HepG2 (cell line): ENCODE results near the gene CYP27B1. TPM values are rescaled to one million over a fixed set of nuclear protein-coding genes. Genes with fewer than 3 reads are reported as not detected.

ENCODE experiments used
- GTF2F1 ChIP-seq: fragments of 150-350 bp; IDR thresholded peaks from 2 replicates; pipeline ENCODE4 v1.6.1; 2014; ENCODE audit warnings: low read length
- HNF4G ChIP-seq, 2 experiments: sonication (generic) in 1 of 2; formaldehyde crosslinking in 1 of 2; IDR thresholded peaks; 2 replicates each; pipeline versions ENCODE4 v1.4.0 to v1.6.1; 2011 to 2020; ENCODE audit warnings: borderline replicate concordance in 2 of 2, low read depth in 2 of 2, mild to moderate bottlenecking in 2 of 2, low read length in 1 of 2, missing genetic modification reagents in 1 of 2, moderate library complexity in 1 of 2
- HNRNPUL1 ChIP-seq: fragments of 200-400 bp; formaldehyde crosslinking; IDR thresholded peaks from 2 replicates; pipeline ENCODE4 v1.6.1; 2017; ENCODE audit warnings: low read depth, mild to moderate bottlenecking, low read length, moderate library complexity
- IRF2 ChIP-seq: IDR thresholded peaks from 2 replicates; pipeline ENCODE4 v1.6.1; 2018; ENCODE audit warnings: missing genetic modification reagents, missing compliant biosample characterization
- PCBP2 ChIP-seq: fragments of 200-400 bp; formaldehyde crosslinking; optimal IDR thresholded peaks from 2 replicates; pipeline ENCODE3; 2018; ENCODE audit warnings: low read length, low read depth; ENCODE audit not compliant: poor library complexity, severe bottlenecking
- RORA ChIP-seq: sonication (generic); formaldehyde crosslinking; IDR thresholded peaks from 2 replicates; pipeline ENCODE4 v1.5.0; 2020; ENCODE audit warnings: mild to moderate bottlenecking, missing genetic modification reagents, moderate library complexity
- ZNF12 ChIP-seq: sonication (generic); formaldehyde crosslinking; IDR thresholded peaks from 2 replicates; pipeline ENCODE4 v1.5.0; 2020; ENCODE audit warnings: missing genetic modification reagents
- polyA plus RNA-seq, 8 experiments: library from polyadenylated mRNA; depleted of rRNA in 3 of 8; stranded (reverse) in 7 of 8; unstranded in 1 of 8; fragments of >200 nt; fragmentation: Illumina TruSeq in 4 of 8; extraction: Trizol in 4 of 8; gene quantifications; 2 replicates each; pipeline versions ENCODE4 v1.2.1 to v1.2.3, GENCODE V29; 2011 to 2016; ENCODE audit warnings: low read depth in 4 of 8, missing spikeins in 1 of 8, mixed read lengths in 1 of 8; ENCODE audit not compliant: insufficient read depth in 1 of 8
- total RNA-seq, 5 experiments: library from RNA; depleted of rRNA; stranded (reverse); fragments of >200 nt; fragmentation: Illumina TruSeq; extraction: Trizol; gene quantifications; 2 replicates each; pipeline ENCODE4 v1.2.3, GENCODE V29; 2016; ENCODE audit warnings: low read depth in 1 of 5
- TF ChIP-seq, protein P1 (sequence below): sonication (generic); formaldehyde crosslinking; IDR thresholded peaks from 2 replicates; pipeline ENCODE4 v1.4.0; 2020; ENCODE audit warnings: missing genetic modification reagents, low read depth, mild to moderate bottlenecking, borderline replicate concordance
- TF ChIP-seq, protein P2 (sequence below): sonication (generic); formaldehyde crosslinking; IDR thresholded peaks from 2 replicates; pipeline ENCODE4 v1.4.0; 2020; ENCODE audit warnings: mild to moderate bottlenecking, missing genetic modification reagents, borderline replicate concordance
- TF ChIP-seq, protein P3 (sequence below), 2 experiments: sonication (generic) in 1 of 2; formaldehyde crosslinking in 1 of 2; IDR thresholded peaks; 2 replicates each; pipeline versions ENCODE4 v1.6.1 to v1.9.0; 2014 to 2022; ENCODE audit warnings: antibody characterized with exemption in 1 of 2, borderline replicate concordance in 1 of 2, inconsistent platforms in 1 of 2, low read depth in 1 of 2, missing genetic modification reagents in 1 of 2

The CYP27B1 gene
- total and polyA plus RNA-seq, 2 of the 13 experiments (the other 11 are each of a cell fraction or from before 2014, with no cell fraction given) = 2.3 to 3.0 TPM

DNA sequence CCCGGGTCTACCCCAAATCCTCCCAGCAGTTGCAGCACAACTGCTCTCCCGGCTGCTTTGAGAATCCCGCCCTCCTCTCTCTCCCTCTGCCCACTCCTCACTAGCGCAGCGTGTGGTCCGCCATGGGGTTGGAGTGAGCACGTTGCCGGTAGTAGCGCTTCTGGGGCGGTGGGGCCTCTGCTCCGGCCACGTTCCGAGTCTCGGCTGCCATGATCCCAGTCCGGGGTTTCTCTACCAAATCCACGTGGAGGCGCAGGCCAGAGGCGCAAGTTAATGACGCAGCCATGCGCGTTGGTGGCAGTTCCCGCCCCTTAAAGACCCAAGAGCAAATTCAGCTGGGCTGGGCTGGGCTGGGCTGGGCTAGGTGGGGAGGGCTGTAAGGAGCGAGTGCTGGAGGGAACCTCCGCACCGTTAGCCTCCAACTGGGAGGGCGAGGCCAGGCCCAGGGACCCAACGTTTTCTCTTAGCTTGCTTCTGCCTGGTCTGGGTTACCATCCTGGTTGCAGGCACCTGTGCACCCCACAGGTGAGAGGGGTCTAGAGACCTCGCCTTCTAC, 5.1 kb upstream of the CYP27B1 start, which contains the start of gene METTL1 (continued):
- TF ChIP-seq HNF4G (IDR thresholded peaks at IDR 0.05; ENCODE audit: borderline replicate concordance, low read depth, low read length) (peak; percentile 11; the same call in 1 of the 2 replicates), HNF4G (CRISPR knock-in tag; IDR thresholded peaks at IDR 0.05; ENCODE audit: borderline replicate concordance, low read depth) (no peak), ZNF12 (CRISPR knock-in tag) (0 out of 2 replicates have a peak, but pooled peaks have one; percentile 30), PCBP2 (no peak), RORA (no peak), HNRNPUL1 (no peak), GTF2F1 (peak; percentile 55; the same call in 1 of the 2 replicates), IRF2 (CRISPR knock-in tag) (peak; percentile 82; the same call in 1 of the 2 replicates)
- TF ChIP-seq, protein P1, sequence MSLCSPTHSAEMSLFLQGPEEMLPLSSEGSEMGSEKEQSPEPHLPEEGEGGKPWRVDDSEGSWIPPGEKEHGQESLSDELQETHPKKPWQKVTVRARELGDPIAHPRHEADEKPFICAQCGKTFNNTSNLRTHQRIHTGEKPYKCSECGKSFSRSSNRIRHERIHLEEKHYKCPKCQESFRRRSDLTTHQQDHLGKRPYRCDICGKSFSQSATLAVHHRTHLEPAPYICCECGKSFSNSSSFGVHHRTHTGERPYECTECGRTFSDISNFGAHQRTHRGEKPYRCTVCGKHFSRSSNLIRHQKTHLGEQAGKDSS (CRISPR knock-in tag) = peak; percentile 84; the same call in 1 of the 2 replicates
- TF ChIP-seq, protein P2, sequence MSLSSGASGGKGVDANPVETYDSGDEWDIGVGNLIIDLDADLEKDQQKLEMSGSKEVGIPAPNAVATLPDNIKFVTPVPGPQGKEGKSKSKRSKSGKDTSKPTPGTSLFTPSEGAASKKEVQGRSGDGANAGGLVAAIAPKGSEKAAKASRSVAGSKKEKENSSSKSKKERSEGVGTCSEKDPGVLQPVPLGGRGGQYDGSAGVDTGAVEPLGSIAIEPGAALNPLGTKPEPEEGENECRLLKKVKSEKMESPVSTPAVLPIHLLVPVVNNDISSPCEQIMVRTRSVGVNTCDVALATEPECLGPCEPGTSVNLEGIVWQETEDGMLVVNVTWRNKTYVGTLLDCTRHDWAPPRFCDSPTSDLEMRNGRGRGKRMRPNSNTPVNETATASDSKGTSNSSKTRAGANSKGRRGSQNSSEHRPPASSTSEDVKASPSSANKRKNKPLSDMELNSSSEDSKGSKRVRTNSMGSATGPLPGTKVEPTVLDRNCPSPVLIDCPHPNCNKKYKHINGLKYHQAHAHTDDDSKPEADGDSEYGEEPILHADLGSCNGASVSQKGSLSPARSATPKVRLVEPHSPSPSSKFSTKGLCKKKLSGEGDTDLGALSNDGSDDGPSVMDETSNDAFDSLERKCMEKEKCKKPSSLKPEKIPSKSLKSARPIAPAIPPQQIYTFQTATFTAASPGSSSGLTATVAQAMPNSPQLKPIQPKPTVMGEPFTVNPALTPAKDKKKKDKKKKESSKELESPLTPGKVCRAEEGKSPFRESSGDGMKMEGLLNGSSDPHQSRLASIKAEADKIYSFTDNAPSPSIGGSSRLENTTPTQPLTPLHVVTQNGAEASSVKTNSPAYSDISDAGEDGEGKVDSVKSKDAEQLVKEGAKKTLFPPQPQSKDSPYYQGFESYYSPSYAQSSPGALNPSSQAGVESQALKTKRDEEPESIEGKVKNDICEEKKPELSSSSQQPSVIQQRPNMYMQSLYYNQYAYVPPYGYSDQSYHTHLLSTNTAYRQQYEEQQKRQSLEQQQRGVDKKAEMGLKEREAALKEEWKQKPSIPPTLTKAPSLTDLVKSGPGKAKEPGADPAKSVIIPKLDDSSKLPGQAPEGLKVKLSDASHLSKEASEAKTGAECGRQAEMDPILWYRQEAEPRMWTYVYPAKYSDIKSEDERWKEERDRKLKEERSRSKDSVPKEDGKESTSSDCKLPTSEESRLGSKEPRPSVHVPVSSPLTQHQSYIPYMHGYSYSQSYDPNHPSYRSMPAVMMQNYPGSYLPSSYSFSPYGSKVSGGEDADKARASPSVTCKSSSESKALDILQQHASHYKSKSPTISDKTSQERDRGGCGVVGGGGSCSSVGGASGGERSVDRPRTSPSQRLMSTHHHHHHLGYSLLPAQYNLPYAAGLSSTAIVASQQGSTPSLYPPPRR (CRISPR knock-in tag) = peak; percentile 52; the same call in 1 of the 2 replicates
- TF ChIP-seq, protein P3, sequence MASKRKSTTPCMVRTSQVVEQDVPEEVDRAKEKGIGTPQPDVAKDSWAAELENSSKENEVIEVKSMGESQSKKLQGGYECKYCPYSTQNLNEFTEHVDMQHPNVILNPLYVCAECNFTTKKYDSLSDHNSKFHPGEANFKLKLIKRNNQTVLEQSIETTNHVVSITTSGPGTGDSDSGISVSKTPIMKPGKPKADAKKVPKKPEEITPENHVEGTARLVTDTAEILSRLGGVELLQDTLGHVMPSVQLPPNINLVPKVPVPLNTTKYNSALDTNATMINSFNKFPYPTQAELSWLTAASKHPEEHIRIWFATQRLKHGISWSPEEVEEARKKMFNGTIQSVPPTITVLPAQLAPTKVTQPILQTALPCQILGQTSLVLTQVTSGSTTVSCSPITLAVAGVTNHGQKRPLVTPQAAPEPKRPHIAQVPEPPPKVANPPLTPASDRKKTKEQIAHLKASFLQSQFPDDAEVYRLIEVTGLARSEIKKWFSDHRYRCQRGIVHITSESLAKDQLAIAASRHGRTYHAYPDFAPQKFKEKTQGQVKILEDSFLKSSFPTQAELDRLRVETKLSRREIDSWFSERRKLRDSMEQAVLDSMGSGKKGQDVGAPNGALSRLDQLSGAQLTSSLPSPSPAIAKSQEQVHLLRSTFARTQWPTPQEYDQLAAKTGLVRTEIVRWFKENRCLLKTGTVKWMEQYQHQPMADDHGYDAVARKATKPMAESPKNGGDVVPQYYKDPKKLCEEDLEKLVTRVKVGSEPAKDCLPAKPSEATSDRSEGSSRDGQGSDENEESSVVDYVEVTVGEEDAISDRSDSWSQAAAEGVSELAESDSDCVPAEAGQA (IDR thresholded peaks at IDR 0.05; ENCODE audit: low read depth) = peak; percentile 91
- TF ChIP-seq, protein P3 (CRISPR knock-in tag; IDR thresholded peaks at IDR 0.05; ENCODE audit: borderline replicate concordance) = no peak
